OCI-LY7 (cell line): ENCODE results near the gene ALDH3A1. TPM values are rescaled to one million over a fixed set of nuclear protein-coding genes. Genes with fewer than 3 reads are reported as not detected.

Experiments
- BruUV-seq: library from RNA; stranded (reverse); fragments of 400-500 nt; replicated peaks from 2 replicates; lab custom pipeline; 2021; lab: Mats Ljungman, UMichigan
- CTCF ChIA-PET: fragments of 300-600 bp; sonication (Branson Sonifier 250); formaldehyde crosslinking; loops from one replicate; lab custom pipeline; 2022; ENCODE audit warnings: antibody characterized with exemption; ENCODE audit not compliant: unreplicated experiment; lab: Charles Lee
- POLR2A ChIA-PET: fragments of 300-600 bp; sonication (Branson Sonifier 250); formaldehyde crosslinking; loops from one replicate; lab custom pipeline; 2022; ENCODE audit warnings: antibody characterized with exemption; lab: Charles Lee
- DNase-seq: peaks from one replicate; pipeline ENCODE4 v3.0.0-alpha.2; 2015; ENCODE audit warnings: low spot score
- H2AFZ ChIP-seq: fragments of 200-600 bp; sonication (generic), shearing (Covaris generic); 2 replicates; pipeline ENCODE4 v1.6.1; 2014; ENCODE audit warnings: mild to moderate bottlenecking, antibody characterized with exemption, low read length, moderate library complexity
- H3K27ac ChIP-seq: fragments of 200-600 bp; sonication (generic); 2 replicates; pipeline ENCODE4 v1.5.1; 2014; ENCODE audit warnings: mixed run types, low read depth, mild to moderate bottlenecking, moderate library complexity, low read length, inconsistent platforms; ENCODE audit not compliant: poor library complexity, severe bottlenecking
- H3K36me3 ChIP-seq: fragments of 200-600 bp; sonication (generic); 2 replicates; pipeline ENCODE4 v1.6.1; 2014; ENCODE audit warnings: mild to moderate bottlenecking, antibody characterized with exemption, low read length, moderate library complexity, mixed read lengths; ENCODE audit not compliant: insufficient read depth
- H3K4me1 ChIP-seq: fragments of 200-600 bp; sonication (generic); 2 replicates; pipeline ENCODE4 v1.5.1; 2014; ENCODE audit warnings: mild to moderate bottlenecking, low read length; ENCODE audit not compliant: insufficient read depth, poor library complexity, severe bottlenecking
- H3K4me2 ChIP-seq: fragments of 200-600 bp; sonication (generic); 2 replicates; pipeline ENCODE4 v1.6.1; 2014; ENCODE audit warnings: mild to moderate bottlenecking, low read length
- H3K4me3 ChIP-seq: fragments of 200-600 bp; sonication (generic); 2 replicates; pipeline ENCODE4 v1.5.1; 2014; ENCODE audit warnings: mild to moderate bottlenecking, low read depth, low read length; ENCODE audit not compliant: poor library complexity, severe bottlenecking
- H3K79me2 ChIP-seq: fragments of 200-600 bp; sonication (generic); 2 replicates; pipeline ENCODE4 v1.6.1; 2016; ENCODE audit warnings: low read depth, mild to moderate bottlenecking, low read length, moderate library complexity, mixed read lengths; ENCODE audit not compliant: insufficient read depth
- H3K9me2 ChIP-seq: fragments of 200-600 bp; sonication (generic); 2 replicates; pipeline ENCODE4 v1.6.1; 2016; ENCODE audit warnings: mild to moderate bottlenecking, low read length, mixed read lengths; ENCODE audit not compliant: insufficient read depth
- H3K9me3 ChIP-seq: fragments of 200-600 bp; sonication (generic); 2 replicates; pipeline ENCODE4 v1.6.1; 2014; ENCODE audit warnings: mild to moderate bottlenecking, mixed run types, low read length, mixed read lengths
- H4K20me1 ChIP-seq: fragments of 200-600 bp; sonication (generic); 2 replicates; pipeline ENCODE4 v1.6.1; 2014; ENCODE audit warnings: mild to moderate bottlenecking, antibody characterized with exemption, low read length, moderate library complexity, mixed read lengths; ENCODE audit not compliant: insufficient read depth
- EZH2phosphoT487 ChIP-seq: fragments of 200-600 bp; sonication (generic); IDR thresholded peaks from 2 replicates; pipeline ENCODE4 v1.6.1; 2018; ENCODE audit warnings: low read depth, borderline replicate concordance, mild to moderate bottlenecking, mixed run types, antibody characterized with exemption, low read length, moderate library complexity, mixed read lengths
- intact Hi-C: fragments of 100-400 bp; cut with micrococcal nuclease; formaldehyde crosslinking; loops from one replicate; pipeline ENCODE4 v1.10.0; 2022; ENCODE audit not compliant: unreplicated experiment
- total RNA-seq, 2 experiments: library from RNA; depleted of rRNA in 1 of 2; stranded (reverse); fragments of >200 nt in 1 of 2; shearing (Covaris generic) in 1 of 2; gene quantifications; 2 replicates each; pipeline ENCODE4 v1.2.3, GENCODE V29; 2014 to 2022
- TF ChIP-seq, protein P1 (sequence below): fragments of 200-600 bp; sonication (generic); conservative IDR thresholded peaks from 2 replicates; pipeline ENCODE4 v1.5.1; 2014; ENCODE audit warnings: mild to moderate bottlenecking, antibody characterized with exemption, low read length, moderate library complexity, mixed read lengths

ALDH3A1 gene
- total RNA-seq, 2 experiments from 2014 or later, result 0.16 TPM; not detected in 1

DNA sequence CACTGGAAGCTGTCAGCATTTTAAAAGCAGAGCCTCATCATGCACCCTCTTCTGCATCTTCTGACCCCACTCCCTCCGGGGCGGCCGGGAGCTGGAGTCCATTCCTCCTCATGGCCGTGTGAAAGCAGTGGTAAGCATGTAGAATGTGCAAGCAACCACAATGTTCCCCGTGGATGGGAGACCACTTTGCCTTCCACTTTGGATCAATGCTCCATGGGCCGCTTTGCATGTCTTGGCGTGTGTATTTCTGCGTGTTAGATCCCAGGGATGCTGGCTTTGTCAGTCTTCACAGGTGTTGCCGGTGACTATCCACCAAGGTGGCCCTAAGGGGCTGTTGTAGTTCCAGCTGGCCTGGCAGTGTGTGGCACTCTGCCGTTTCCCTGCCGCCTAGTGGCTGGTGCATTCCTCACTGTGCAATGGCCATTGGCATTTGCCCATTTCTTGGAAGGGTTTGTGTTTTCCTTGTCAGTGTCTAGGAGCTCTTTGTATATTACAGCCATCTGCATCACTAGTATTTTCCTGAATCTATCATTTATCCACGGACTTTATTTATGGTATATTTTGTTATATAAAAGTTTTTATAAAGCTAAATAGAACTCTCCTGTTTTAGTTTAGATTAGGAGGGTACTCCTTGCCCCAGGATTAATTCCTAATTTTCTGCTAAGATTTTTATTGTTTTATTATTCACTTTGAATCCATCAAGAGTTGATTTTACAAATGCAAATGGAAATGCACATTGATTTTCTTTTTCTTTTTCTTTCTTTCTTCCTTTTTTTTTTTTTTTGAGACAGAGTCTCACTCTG lies 5.8 kb upstream of the ALDH3A1 start:
- intact Hi-C loops, result no loop called here
- H3K9me3 ChIP-seq, result no peaks in the 10 kb centered on the region
- BruUV-seq, result no TSS peak
- no peak overlapping the region for H3K4me3 ChIP-seq
- CTCF ChIA-PET, result interaction anchor here (0.6 kb wide), 1 partner anchor 8 kb away, joined by 3 read pairs; no protein-coding TSS in a partner anchor
- no peaks in the 10 kb centered on the region for H4K20me1 ChIP-seq
- no peak overlapping the region for H3K27ac ChIP-seq
- no peak overlapping the region for H2AFZ ChIP-seq
- peaks cover 13% of the 10 kb centered on the region for H3K4me1 ChIP-seq
- TF ChIP-seq, protein P1, sequence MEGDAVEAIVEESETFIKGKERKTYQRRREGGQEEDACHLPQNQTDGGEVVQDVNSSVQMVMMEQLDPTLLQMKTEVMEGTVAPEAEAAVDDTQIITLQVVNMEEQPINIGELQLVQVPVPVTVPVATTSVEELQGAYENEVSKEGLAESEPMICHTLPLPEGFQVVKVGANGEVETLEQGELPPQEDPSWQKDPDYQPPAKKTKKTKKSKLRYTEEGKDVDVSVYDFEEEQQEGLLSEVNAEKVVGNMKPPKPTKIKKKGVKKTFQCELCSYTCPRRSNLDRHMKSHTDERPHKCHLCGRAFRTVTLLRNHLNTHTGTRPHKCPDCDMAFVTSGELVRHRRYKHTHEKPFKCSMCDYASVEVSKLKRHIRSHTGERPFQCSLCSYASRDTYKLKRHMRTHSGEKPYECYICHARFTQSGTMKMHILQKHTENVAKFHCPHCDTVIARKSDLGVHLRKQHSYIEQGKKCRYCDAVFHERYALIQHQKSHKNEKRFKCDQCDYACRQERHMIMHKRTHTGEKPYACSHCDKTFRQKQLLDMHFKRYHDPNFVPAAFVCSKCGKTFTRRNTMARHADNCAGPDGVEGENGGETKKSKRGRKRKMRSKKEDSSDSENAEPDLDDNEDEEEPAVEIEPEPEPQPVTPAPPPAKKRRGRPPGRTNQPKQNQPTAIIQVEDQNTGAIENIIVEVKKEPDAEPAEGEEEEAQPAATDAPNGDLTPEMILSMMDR, result peak; percentile 57
- TF ChIP-seq EZH2phosphoT487, result no peak
- POLR2A ChIA-PET, result interaction anchor here (1.2 kb wide), 1 partner anchor 20 kb away, joined by 4 read pairs; no protein-coding TSS in a partner anchor
- no peaks in the 10 kb centered on the region for H3K9me2 ChIP-seq
- no peak for DNase-seq
- peak overlapping the region; percentile 70 for H3K4me2 ChIP-seq
- no peaks in the 10 kb centered on the region for H3K79me2 ChIP-seq
- H3K36me3 ChIP-seq, result no peaks in the 10 kb centered on the region

DNA sequence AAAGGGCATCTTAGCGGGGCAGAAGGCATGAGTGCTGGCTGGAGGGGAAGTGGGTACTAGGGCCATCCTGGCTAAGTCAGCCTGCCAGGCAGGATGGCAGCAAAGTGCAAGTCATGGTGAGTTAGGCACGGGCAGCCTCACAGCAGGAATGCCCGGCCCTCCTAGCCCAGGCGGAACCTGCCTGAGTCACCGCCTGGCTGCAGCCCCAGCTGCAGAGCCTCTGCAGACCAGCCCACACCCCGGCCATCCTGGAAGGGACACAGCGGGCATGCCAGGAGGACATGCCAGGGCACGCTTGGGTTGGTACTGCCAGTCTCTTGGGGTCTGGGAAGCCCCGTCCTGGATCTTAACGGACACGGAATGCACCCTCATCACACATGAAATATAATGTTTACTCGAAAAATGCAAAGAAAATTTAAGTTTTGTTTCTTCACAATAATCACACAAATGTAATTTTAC lies 5.0 kb upstream of the ALDH3A1 start:
- Histone ChIP-seq H3K4me1 (peaks cover 13% of the 10 kb centered on the region), H2AFZ (no peak overlapping the region), H3K36me3 (no peaks in the 10 kb centered on the region), H3K4me2 (no peak overlapping the region), H3K27ac (no peak overlapping the region), H4K20me1 (no peaks in the 10 kb centered on the region), H3K9me2 (no peaks in the 10 kb centered on the region), H3K4me3 (no peak overlapping the region), H3K9me3 (no peaks in the 10 kb centered on the region), H3K79me2 (no peaks in the 10 kb centered on the region)
- ChIA-PET CTCF (no interaction called here), POLR2A (no interaction called here)
- no TSS peak for BruUV-seq
- TF ChIP-seq EZH2phosphoT487, result no peak
- TF ChIP-seq, protein P1, result no peak
- intact Hi-C loops, result no loop called here
- no peak for DNase-seq
